Measurements from ENCODE around the gene PCSK7. TPM values are rescaled to one million over a fixed set of nuclear protein-coding genes. Genes with fewer than 3 reads are reported as not detected.

PCSK7 gene
- total and polyA plus RNA-seq, 2 of the 8 experiments (the other 6 are each of a cell fraction or from before 2014, with no cell fraction given): 23.4 to 38.5 TPM

DNA sequence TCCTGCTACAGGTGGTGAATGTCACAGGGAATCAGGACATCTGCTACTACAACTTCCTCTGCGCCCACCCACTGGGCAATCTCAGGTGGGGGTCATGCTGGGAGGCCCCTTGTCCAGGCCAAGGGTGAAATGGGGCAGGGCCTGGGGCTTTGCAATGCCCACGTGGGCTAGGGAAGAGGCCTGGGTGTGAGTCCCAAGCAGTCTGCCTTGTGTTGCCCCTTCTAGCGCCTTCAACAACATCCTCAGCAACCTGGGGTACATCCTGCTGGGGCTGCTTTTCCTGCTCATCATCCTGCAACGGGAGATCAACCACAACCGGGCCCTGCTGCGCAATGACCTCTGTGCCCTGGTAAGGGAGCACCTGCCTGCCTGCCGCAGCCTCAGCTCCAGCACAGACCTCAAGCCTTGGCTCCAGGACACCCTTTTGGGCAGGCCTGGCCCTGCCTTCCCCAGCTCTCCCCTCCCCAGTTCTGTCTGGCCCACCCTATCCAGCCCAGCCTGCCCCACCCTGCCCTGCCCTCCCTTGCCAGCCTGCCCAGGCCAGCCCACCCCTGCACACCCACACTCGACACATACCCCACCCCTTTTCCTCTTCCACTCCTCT, 41.8 kb downstream of the PCSK7 start:
- POLR2A ChIA-PET (ENCODE audit: partially characterized antibody): interaction anchor here (3.0 to 12.6 kb wide), 2 partner anchors 8 to 12 kb away, joined by 14 to 153 read pairs; partner anchors contain the start of gene TAGLN
- Histone ChIP-seq H3K4me3 (ENCODE audit: extremely low read depth in 1 of 4, insufficient read depth in 2 of 4, low read depth in 3 of 4, low read length in 4 of 4) (no peak overlapping the region), H2AFZ (ENCODE audit: low read length) (no peak overlapping the region), H4K8ac (ENCODE audit: extremely low read depth, insufficient read depth, low read length) (no peak overlapping the region), H4K5ac (ENCODE audit: insufficient read length, low read depth, low read length) (no peak overlapping the region), H3K36me3 (ENCODE audit: control insufficient read depth in 2 of 4, insufficient read depth in 4 of 4, low read length in 3 of 4) (peaks cover 0 to 11% (median 1%) of the 10 kb centered on the region in 4 experiments; a peak in 3 of 8 replicates), H3K79me2 (ENCODE audit: control insufficient read depth in 1 of 2, insufficient read depth in 2 of 2, low read length in 2 of 2) (no peaks in the 10 kb centered on the region), H3K27me3 (replicated peaks in 1 of 4; ENCODE audit: control insufficient read depth in 3 of 4, extremely low read depth in 1 of 4, insufficient read depth in 3 of 4, low read length in 3 of 4) (no peaks in the 10 kb centered on the region), H2BK5ac (ENCODE audit: low read depth, low read length) (0 out of 2 replicates have a peak overlapping the region, but pooled peaks have one; percentile 49), H3K27ac (ENCODE audit: low read depth, low read length) (no peak overlapping the region), H2AK5ac (ENCODE audit: low read depth, low read length) (no peak overlapping the region), H3K4me1 (replicated peaks in 1 of 4; ENCODE audit: control insufficient read depth in 3 of 4, insufficient read depth in 4 of 4, low read length in 3 of 4) (no peaks in the 10 kb centered on the region), H3K4me2 (ENCODE audit: insufficient read depth in 1 of 2, low read depth in 2 of 2, low read length in 2 of 2) (no peak overlapping the region), H4K91ac (replicated peaks; ENCODE audit: insufficient read length, low read length) (no peak overlapping the region), H3K9me3 (ENCODE audit: insufficient read depth in 2 of 2, low read depth in 1 of 2, low read length in 1 of 2) (no peaks in the 10 kb centered on the region), H3K18ac (ENCODE audit: extremely low read depth, low read length) (no peak overlapping the region), H3K79me1 (ENCODE audit: low read depth, low read length) (no peaks in the 10 kb centered on the region), H4K20me1 (replicated peaks in 1 of 2; ENCODE audit: control insufficient read depth in 1 of 2, insufficient read depth in 2 of 2, low read length in 2 of 2) (peaks cover 0 to 2% of the 10 kb centered on the region in 2 experiments), H3K9ac (replicated peaks in 1 of 4; ENCODE audit: extremely low read depth in 1 of 4, low read depth in 3 of 4, low read length in 3 of 4) (no peak overlapping the region), H3K23me2 (ENCODE audit: low read depth, low read length) (no peaks in the 10 kb centered on the region), H3K4ac (replicated peaks; ENCODE audit: insufficient read length, low read depth, low read length) (no peak overlapping the region), H3K56ac (replicated peaks; ENCODE audit: insufficient read length, low read depth, low read length) (no peak overlapping the region), H2BK20ac (ENCODE audit: low read length) (no peak overlapping the region), H3K23ac (ENCODE audit: insufficient read length) (no peak overlapping the region), H2BK12ac (ENCODE audit: low read depth, low read length) (no peak overlapping the region), H3K14ac (ENCODE audit: insufficient read length) (no peak overlapping the region), H2BK120ac (replicated peaks; ENCODE audit: low read depth, low read length) (no peak overlapping the region), H2BK15ac (ENCODE audit: low read length) (no peak overlapping the region)
- DNase-seq (ENCODE audit: low read depth in 1 of 2, low spot score in 2 of 2): no peak
- 90% methylated on average over 7 of the region's 8 CpGs; no CpG with 5 or more reads in 1 of the 2 experiments for WGBS, 2 experiments (ENCODE audit: extremely low coverage in 1 of 2, insufficient coverage in 1 of 2, insufficient read length in 1 of 2, insufficient replicate concordance in 2 of 2, low coverage in 1 of 2, low lambda C conversion rate in 2 of 2, missing lambda C conversion rate in 1 of 2)
- FAIRE-seq: no peak
- CTCF ChIA-PET (ENCODE audit: partially characterized antibody): interaction anchor here (1.1 to 18.7 kb wide), 2 partner anchors 15 to 32 kb away, joined by 3 to 449 read pairs; partner anchors contain the start of genes PCSK7 and RNF214
- TF ChIP-seq JUND (IDR thresholded peaks at IDR 0.05; ENCODE audit: low read length) (no peak), ASH2L (IDR thresholded peaks at IDR 0.05; ENCODE audit: low read length) (no peak), HDAC6 (IDR thresholded peaks at IDR 0.05; ENCODE audit: low read depth, low read length) (no peak), KDM1A (IDR thresholded peaks at IDR 0.05; ENCODE audit: borderline replicate concordance, low read length) (no peak), CHD2 (IDR thresholded peaks at IDR 0.05; ENCODE audit: low read length) (no peak), BACH1 (IDR thresholded peaks at IDR 0.05; ENCODE audit: low read length) (no peak), TBP (IDR thresholded peaks at IDR 0.05; ENCODE audit: low read depth, low read length) (no peak)

Measured in H1 (cell line).